PFSK-1 (cell line): Measurements from ENCODE around the gene TRERF1.

Experiments used
- FOXP2 ChIP-seq: optimal IDR thresholded peaks from 2 replicates; pipeline ENCODE3; 2011; ENCODE audit warnings: borderline replicate concordance, control low read depth, inconsistent platforms; ENCODE audit not compliant: insufficient read depth; ENCODE audit errors: extremely low read length, extremely low read depth
- POLR2AphosphoS5 ChIP-seq: IDR thresholded peaks from 2 replicates; pipeline ENCODE4 v1.6.1; 2012; ENCODE audit warnings: low read depth, mild to moderate bottlenecking, control low read depth, low read length, moderate library complexity
- SIN3A ChIP-seq: IDR thresholded peaks from 2 replicates; pipeline ENCODE4 v1.6.1; 2012; ENCODE audit warnings: mild to moderate bottlenecking, low read length, moderate library complexity, borderline replicate concordance; ENCODE audit not compliant: insufficient read depth
- TAF1 ChIP-seq: IDR thresholded peaks from 2 replicates; pipeline ENCODE4 v1.6.1; 2012; ENCODE audit warnings: low read length, control low read depth, borderline replicate concordance; ENCODE audit not compliant: insufficient read depth
- TF ChIP-seq, protein P1 (sequence below), 2 experiments: IDR thresholded peaks; 2 replicates each; pipeline versions ENCODE4 v1.6.1 to v1.8.0; 2011 to 2012; ENCODE audit warnings: low read depth in 2 of 2, low read length in 2 of 2, control low read depth in 1 of 2, inconsistent platforms in 1 of 2, mild to moderate bottlenecking in 1 of 2, moderate library complexity in 1 of 2; ENCODE audit not compliant: insufficient read depth in 1 of 2

DNA sequence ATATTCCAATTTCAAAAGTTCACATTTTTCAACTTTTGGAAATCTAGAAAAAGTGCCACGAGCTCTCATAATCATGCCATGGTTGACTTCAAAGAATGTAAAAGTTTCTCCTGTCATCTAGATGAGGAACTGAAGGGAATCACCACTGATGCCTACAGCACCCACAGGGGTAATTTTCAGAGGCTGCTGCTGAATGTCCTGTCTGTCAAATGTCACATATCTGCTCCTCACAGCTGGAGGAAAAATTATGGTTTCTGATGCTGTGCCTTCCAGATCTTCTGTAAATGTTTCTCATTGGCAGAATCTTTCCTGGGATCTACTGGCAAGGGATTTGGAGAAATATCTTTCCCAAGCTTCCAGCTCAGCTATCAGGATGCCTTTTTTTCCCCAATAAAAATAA is 32.5 kb upstream of the TRERF1 start:
- TF ChIP-seq SIN3A, result no peak
- TF ChIP-seq POLR2AphosphoS5, result no peak
- TF ChIP-seq TAF1, result no peak
- TF ChIP-seq, protein P1, sequence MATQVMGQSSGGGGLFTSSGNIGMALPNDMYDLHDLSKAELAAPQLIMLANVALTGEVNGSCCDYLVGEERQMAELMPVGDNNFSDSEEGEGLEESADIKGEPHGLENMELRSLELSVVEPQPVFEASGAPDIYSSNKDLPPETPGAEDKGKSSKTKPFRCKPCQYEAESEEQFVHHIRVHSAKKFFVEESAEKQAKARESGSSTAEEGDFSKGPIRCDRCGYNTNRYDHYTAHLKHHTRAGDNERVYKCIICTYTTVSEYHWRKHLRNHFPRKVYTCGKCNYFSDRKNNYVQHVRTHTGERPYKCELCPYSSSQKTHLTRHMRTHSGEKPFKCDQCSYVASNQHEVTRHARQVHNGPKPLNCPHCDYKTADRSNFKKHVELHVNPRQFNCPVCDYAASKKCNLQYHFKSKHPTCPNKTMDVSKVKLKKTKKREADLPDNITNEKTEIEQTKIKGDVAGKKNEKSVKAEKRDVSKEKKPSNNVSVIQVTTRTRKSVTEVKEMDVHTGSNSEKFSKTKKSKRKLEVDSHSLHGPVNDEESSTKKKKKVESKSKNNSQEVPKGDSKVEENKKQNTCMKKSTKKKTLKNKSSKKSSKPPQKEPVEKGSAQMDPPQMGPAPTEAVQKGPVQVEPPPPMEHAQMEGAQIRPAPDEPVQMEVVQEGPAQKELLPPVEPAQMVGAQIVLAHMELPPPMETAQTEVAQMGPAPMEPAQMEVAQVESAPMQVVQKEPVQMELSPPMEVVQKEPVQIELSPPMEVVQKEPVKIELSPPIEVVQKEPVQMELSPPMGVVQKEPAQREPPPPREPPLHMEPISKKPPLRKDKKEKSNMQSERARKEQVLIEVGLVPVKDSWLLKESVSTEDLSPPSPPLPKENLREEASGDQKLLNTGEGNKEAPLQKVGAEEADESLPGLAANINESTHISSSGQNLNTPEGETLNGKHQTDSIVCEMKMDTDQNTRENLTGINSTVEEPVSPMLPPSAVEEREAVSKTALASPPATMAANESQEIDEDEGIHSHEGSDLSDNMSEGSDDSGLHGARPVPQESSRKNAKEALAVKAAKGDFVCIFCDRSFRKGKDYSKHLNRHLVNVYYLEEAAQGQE (IDR thresholded peaks at IDR 0.05; ENCODE audit: insufficient read depth in 1 of 2, low read depth in 2 of 2, low read length in 2 of 2), result no peak
- no peak for TF ChIP-seq FOXP2
